GM10248 (cell line): Measurements from ENCODE around the gene ZBTB47.

Experiments used
- CTCF ChIA-PET: fragments of 300-600 bp; sonication (Branson Sonifier 250); formaldehyde crosslinking; extraction: SDS; loops from one replicate; lab custom pipeline; 2021; ENCODE audit warnings: antibody characterized with exemption; lab: Yijun Ruan, JAX
- POLR2A ChIA-PET: fragments of 350-650 bp; sonication (Branson Sonifier 250); formaldehyde crosslinking; extraction: SDS; loops from one replicate; lab custom pipeline; 2020; ENCODE audit warnings: antibody characterized with exemption; lab: Yijun Ruan, JAX
- DNase-seq: peaks from one replicate; pipeline ENCODE4 v3.0.0; 2012; ENCODE audit errors: extremely low spot score
- CTCF ChIP-seq: IDR thresholded peaks from 2 replicates; pipeline ENCODE4 v1.5.1; 2012; ENCODE audit warnings: mild to moderate bottlenecking, low read depth; ENCODE audit errors: extremely low read depth, missing control alignments, control extremely low read depth

Gene ZBTB47

DNA sequence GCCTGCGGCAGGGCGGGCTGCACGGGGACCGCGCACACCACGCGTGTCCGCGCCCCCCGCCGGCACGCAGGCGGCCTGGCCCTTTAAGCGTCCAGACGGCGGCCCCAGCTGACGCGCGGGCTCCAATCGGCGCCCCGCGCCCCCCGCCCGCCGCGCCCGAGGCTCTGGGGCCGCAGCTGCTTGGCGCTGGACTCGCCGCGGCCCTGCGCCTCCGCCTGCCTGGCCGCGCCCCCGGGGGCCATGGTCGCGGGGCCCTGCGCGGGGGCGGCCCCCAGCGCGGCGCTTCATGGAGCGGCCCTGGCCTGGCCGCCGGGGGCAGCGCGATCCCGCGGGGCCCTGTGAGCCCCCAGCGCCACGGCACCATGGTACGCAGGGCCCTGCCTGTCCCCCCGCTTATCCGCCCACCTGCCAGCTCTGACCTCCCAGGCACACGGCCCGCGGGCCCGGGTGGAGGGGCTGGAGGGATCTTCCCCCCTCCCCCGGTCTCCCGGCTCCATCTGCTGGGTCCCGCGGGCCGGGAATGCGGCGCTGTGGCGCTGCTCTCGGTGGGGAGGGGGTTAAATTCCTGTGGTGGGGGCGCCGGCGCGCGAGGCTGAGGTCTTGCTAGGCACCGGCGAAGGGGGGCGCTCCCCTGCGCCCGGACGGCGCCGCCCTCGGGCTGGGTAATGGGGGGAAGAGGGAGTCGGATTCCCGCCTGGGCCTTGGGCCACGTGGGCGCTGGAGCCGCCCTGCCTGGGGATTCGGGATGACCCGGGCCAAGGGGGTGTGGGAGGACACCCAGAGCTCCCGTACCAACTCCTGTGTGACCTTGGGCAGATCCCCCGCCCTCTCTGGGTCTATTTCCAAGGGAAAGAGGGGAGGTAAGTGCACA lies 1.1 kb downstream of the ZBTB47 start:
- ChIA-PET POLR2A (no interaction called here), CTCF (interaction anchor here (1.4 to 3.9 kb wide), 2 partner anchors 12 to 18 kb away, joined by 6 to 19 read pairs; no protein-coding TSS in a partner anchor)
- peak; percentile 62 for DNase-seq
- TF ChIP-seq CTCF = no peak

GRCh38 chr3:42655331-42655888 lies 1.9 kb downstream of the ZBTB47 start:
- POLR2A ChIA-PET = no interaction called here
- peak; percentile 25 for DNase-seq
- CTCF ChIA-PET = interaction anchor here (1.4 kb wide), 1 partner anchor 18 kb away, joined by 6 read pairs; no protein-coding TSS in a partner anchor
- no peak for TF ChIP-seq CTCF

- POLR2A ChIA-PET = no interaction called here
Measured at GRCh38 chr3:42655980-42656679, 2.6 kb downstream of the ZBTB47 start.

DNA sequence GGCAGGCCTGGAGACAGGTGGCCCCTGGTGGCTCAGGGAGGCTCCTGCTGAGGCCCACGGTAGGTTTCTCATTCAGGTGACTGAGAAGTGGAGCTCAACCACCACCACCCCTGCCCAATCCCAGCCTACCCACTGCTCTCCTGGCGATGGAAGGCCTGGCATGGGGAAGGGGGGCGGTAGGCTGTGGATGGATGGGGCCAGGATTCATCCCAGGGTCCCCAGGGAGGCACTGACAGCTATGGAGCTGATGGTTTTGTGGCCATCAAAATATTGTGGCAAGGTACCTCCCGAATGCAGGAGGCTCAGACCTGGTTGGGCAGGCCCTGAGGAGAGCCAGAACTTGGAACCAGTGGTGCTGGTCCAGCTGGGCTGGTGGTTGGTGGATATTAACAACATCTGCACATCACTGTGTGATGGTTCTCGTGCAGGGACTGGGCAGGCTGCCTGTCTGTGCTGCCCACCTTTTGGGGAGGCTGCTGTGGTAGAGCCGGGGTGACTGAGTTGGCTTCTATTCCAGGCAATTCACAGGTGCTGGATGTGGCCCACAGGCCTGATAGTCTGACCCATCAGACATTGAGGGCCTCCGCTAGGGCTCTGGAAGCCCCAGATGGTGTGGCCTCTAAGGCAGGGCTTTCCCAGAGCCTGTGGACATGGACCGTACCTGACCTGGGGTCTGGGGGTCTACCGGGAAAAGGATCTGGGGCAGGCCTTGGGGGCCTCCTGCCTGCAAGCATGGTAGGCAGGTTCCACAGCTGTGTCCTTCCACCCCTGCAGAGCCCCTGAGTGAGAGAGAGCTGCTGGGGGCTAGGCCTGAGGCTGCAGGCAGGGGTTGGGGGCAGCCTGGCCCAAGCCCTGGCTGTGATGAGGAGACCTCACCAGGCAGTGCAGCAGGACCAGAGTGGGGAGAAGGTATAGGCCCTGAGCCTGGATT lies 3.4 kb downstream of the ZBTB47 start:
- peak; percentile 14 for DNase-seq
- POLR2A ChIA-PET = no interaction called here
- CTCF ChIA-PET = no interaction called here
- TF ChIP-seq CTCF = no peak

More at GRCh38 chr3:42655980-42656679, 2.6 kb downstream of the ZBTB47 start:
- no peak for DNase-seq
- no peak for TF ChIP-seq CTCF
- CTCF ChIA-PET = no interaction called here

GRCh38 chr3:42657675-42658074 lies 4.2 kb downstream of the ZBTB47 start:
- POLR2A ChIA-PET = no interaction called here
- DNase-seq = no peak
- no peak for TF ChIP-seq CTCF
- CTCF ChIA-PET = no interaction called here
